ENCODE results near the gene FMO3. TPM values are rescaled to one million over a fixed set of nuclear protein-coding genes. Genes with fewer than 3 reads are reported as not detected.

FMO3 gene
- total RNA-seq, 2 experiments from 2014 or later: not detected

- TF ChIP-seq EZH2phosphoT487 (IDR thresholded peaks at IDR 0.05; ENCODE audit: borderline replicate concordance, low read depth, low read length): no peak
- TF ChIP-seq, protein P1, sequence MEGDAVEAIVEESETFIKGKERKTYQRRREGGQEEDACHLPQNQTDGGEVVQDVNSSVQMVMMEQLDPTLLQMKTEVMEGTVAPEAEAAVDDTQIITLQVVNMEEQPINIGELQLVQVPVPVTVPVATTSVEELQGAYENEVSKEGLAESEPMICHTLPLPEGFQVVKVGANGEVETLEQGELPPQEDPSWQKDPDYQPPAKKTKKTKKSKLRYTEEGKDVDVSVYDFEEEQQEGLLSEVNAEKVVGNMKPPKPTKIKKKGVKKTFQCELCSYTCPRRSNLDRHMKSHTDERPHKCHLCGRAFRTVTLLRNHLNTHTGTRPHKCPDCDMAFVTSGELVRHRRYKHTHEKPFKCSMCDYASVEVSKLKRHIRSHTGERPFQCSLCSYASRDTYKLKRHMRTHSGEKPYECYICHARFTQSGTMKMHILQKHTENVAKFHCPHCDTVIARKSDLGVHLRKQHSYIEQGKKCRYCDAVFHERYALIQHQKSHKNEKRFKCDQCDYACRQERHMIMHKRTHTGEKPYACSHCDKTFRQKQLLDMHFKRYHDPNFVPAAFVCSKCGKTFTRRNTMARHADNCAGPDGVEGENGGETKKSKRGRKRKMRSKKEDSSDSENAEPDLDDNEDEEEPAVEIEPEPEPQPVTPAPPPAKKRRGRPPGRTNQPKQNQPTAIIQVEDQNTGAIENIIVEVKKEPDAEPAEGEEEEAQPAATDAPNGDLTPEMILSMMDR (conservative IDR thresholded peaks at IDR 0.05; ENCODE audit: low read length): no peak
- no peaks in the 10 kb centered on the region for H3K79me2 ChIP-seq (ENCODE audit: insufficient read depth, low read depth, low read length)
- intact Hi-C loops (cut with micrococcal nuclease; ENCODE audit: unreplicated experiment): loop anchor here (5.0 kb wide), 1 partner anchor 145 kb away; no protein-coding TSS in a partner anchor
- H3K36me3 ChIP-seq (ENCODE audit: insufficient read depth, low read length): no peaks in the 10 kb centered on the region
- H2AFZ ChIP-seq (ENCODE audit: low read length): no peak overlapping the region
- H3K9me3 ChIP-seq (ENCODE audit: low read length): no peaks in the 10 kb centered on the region
- no peaks in the 10 kb centered on the region for H3K9me2 ChIP-seq (ENCODE audit: insufficient read depth, low read length)
- no peak overlapping the region for H3K4me2 ChIP-seq (ENCODE audit: low read length)
- ChIA-PET POLR2A (no interaction called here), CTCF (ENCODE audit: unreplicated experiment) (interaction anchor here (2.1 kb wide), 1 partner anchor 231 kb away, joined by 19 read pairs; the partner anchor contains the start of gene FMO4)
- no peaks in the 10 kb centered on the region for H4K20me1 ChIP-seq (ENCODE audit: insufficient read depth, low read length)
- no TSS peak for BruUV-seq (replicated peaks)
- no peak overlapping the region for H3K4me3 ChIP-seq (ENCODE audit: low read depth, low read length, poor library complexity, severe bottlenecking)
- no peaks in the 10 kb centered on the region for H3K4me1 ChIP-seq (ENCODE audit: insufficient read depth, low read length, poor library complexity, severe bottlenecking)
- no peak overlapping the region for H3K27ac ChIP-seq (ENCODE audit: low read depth, low read length, poor library complexity, severe bottlenecking)
- DNase-seq (ENCODE audit: low spot score): no peak
Observed at GRCh38 chr1:171082606-171083005, 8.1 kb upstream of the FMO3 start.

- H3K9me3 ChIP-seq (ENCODE audit: low read length): no peaks in the 10 kb centered on the region
- H4K20me1 ChIP-seq (ENCODE audit: insufficient read depth, low read length): no peaks in the 10 kb centered on the region
- no peak overlapping the region for H3K27ac ChIP-seq (ENCODE audit: low read depth, low read length, poor library complexity, severe bottlenecking)
- BruUV-seq (replicated peaks): no TSS peak
- POLR2A ChIA-PET: no interaction called here
- H3K4me3 ChIP-seq (ENCODE audit: low read depth, low read length, poor library complexity, severe bottlenecking): no peak overlapping the region
- DNase-seq (ENCODE audit: low spot score): no peak
- H3K79me2 ChIP-seq (ENCODE audit: insufficient read depth, low read depth, low read length): no peaks in the 10 kb centered on the region
- H3K4me1 ChIP-seq (ENCODE audit: insufficient read depth, low read length, poor library complexity, severe bottlenecking): no peaks in the 10 kb centered on the region
- H2AFZ ChIP-seq (ENCODE audit: low read length): no peak overlapping the region
- H3K36me3 ChIP-seq (ENCODE audit: insufficient read depth, low read length): no peaks in the 10 kb centered on the region
- CTCF ChIA-PET (ENCODE audit: unreplicated experiment): no interaction called here
- TF ChIP-seq, protein P1 (conservative IDR thresholded peaks at IDR 0.05; ENCODE audit: low read length): no peak
- TF ChIP-seq EZH2phosphoT487 (IDR thresholded peaks at IDR 0.05; ENCODE audit: borderline replicate concordance, low read depth, low read length): no peak
- H3K4me2 ChIP-seq (ENCODE audit: low read length): no peak overlapping the region
- intact Hi-C loops (cut with micrococcal nuclease; ENCODE audit: unreplicated experiment): loop anchor here (5.0 kb wide), 1 partner anchor 144 kb away; no protein-coding TSS in a partner anchor
- no peaks in the 10 kb centered on the region for H3K9me2 ChIP-seq (ENCODE audit: insufficient read depth, low read length)
Observed at GRCh38 chr1:171083222-171083621, 7.5 kb upstream of the FMO3 start.

- ChIA-PET CTCF (ENCODE audit: unreplicated experiment) (interaction anchor here (0.9 to 1.2 kb wide), 2 partner anchors 143 to 229 kb away, joined by 3 to 4 read pairs; no protein-coding TSS in a partner anchor), POLR2A (interaction anchor here (1.2 kb wide), 1 partner anchor 312 kb away, joined by 3 read pairs; no protein-coding TSS in a partner anchor)
- no peaks in the 10 kb centered on the region for H3K9me3 ChIP-seq (ENCODE audit: low read length)
- H2AFZ ChIP-seq (ENCODE audit: low read length): no peak overlapping the region
- TF ChIP-seq EZH2phosphoT487 (IDR thresholded peaks at IDR 0.05; ENCODE audit: borderline replicate concordance, low read depth, low read length): no peak
- TF ChIP-seq, protein P1 (conservative IDR thresholded peaks at IDR 0.05; ENCODE audit: low read length): no peak
- BruUV-seq (replicated peaks): no TSS peak
- H3K36me3 ChIP-seq (ENCODE audit: insufficient read depth, low read length): no peaks in the 10 kb centered on the region
- intact Hi-C loops (cut with micrococcal nuclease; ENCODE audit: unreplicated experiment): loop anchor here (5.0 kb wide), 1 partner anchor 143 kb away; no protein-coding TSS in a partner anchor
- no peak for DNase-seq (ENCODE audit: low spot score)
- no peaks in the 10 kb centered on the region for H3K4me1 ChIP-seq (ENCODE audit: insufficient read depth, low read length, poor library complexity, severe bottlenecking)
- no peaks in the 10 kb centered on the region for H3K9me2 ChIP-seq (ENCODE audit: insufficient read depth, low read length)
- no peak overlapping the region for H3K4me2 ChIP-seq (ENCODE audit: low read length)
- no peaks in the 10 kb centered on the region for H4K20me1 ChIP-seq (ENCODE audit: insufficient read depth, low read length)
- H3K4me3 ChIP-seq (ENCODE audit: low read depth, low read length, poor library complexity, severe bottlenecking): no peak overlapping the region
- no peaks in the 10 kb centered on the region for H3K79me2 ChIP-seq (ENCODE audit: insufficient read depth, low read depth, low read length)
- H3K27ac ChIP-seq (ENCODE audit: low read depth, low read length, poor library complexity, severe bottlenecking): no peak overlapping the region
Observed at GRCh38 chr1:171084091-171084490, 6.6 kb upstream of the FMO3 start.
